ENCODE results near the gene PLCB1.

DNA sequence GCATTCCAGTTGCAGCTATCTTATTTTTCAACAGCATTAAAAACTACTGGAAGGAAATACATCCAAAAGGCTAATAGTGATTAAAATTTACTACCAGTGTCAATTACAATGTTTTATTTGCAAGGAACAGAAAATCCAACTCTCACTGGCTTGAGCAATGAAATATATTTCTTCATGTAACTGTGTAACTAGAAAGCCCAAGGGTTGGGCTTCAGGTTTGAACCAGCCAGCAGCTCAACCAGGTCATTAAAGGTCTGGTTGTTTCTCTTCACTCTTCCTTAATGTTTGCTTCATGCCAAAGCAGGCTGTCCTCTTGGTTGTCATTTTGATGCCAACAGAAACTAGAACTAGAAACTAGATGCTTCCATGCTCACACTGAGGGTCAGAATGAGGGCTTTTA, 437.7 kb downstream of the PLCB1 start:
- TF ChIP-seq, protein P1, sequence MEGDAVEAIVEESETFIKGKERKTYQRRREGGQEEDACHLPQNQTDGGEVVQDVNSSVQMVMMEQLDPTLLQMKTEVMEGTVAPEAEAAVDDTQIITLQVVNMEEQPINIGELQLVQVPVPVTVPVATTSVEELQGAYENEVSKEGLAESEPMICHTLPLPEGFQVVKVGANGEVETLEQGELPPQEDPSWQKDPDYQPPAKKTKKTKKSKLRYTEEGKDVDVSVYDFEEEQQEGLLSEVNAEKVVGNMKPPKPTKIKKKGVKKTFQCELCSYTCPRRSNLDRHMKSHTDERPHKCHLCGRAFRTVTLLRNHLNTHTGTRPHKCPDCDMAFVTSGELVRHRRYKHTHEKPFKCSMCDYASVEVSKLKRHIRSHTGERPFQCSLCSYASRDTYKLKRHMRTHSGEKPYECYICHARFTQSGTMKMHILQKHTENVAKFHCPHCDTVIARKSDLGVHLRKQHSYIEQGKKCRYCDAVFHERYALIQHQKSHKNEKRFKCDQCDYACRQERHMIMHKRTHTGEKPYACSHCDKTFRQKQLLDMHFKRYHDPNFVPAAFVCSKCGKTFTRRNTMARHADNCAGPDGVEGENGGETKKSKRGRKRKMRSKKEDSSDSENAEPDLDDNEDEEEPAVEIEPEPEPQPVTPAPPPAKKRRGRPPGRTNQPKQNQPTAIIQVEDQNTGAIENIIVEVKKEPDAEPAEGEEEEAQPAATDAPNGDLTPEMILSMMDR (IDR thresholded peaks at IDR 0.05; ENCODE audit: low read depth, low read length, poor library complexity, severe bottlenecking) = no peak
- no peak for TF ChIP-seq EZH2phosphoT487 (IDR thresholded peaks at IDR 0.05; ENCODE audit: borderline replicate concordance, low read length)
